Measurements from ENCODE around the gene GIGYF2. TPM values are rescaled to one million over a fixed set of nuclear protein-coding genes. Genes with fewer than 3 reads are reported as not detected.

GIGYF2 gene
- total and polyA plus RNA-seq, 2 donors = 19.1 to 35.8 TPM

- peaks cover 2 to 5% of the 10 kb centered on the region in 2 donors for H3K9me3 ChIP-seq (ENCODE audit: control insufficient read depth in 2 of 2, insufficient read depth in 1 of 2, low read length in 1 of 2)
- no peak overlapping the region for H3K27ac ChIP-seq (ENCODE audit: low read depth in 1 of 2, low read length in 1 of 2)
- peaks cover 22 to 36% of the 10 kb centered on the region in 2 donors for H3K27me3 ChIP-seq (ENCODE audit: control insufficient read depth in 2 of 2, insufficient read depth in 1 of 2, low read length in 1 of 2)
- peaks cover 7 to 12% of the 10 kb centered on the region in 2 donors for H3K4me1 ChIP-seq (ENCODE audit: control insufficient read depth in 2 of 2, insufficient read depth in 2 of 2, low read length in 2 of 2)
- no peak overlapping the region for H3K4me3 ChIP-seq (ENCODE audit: low read length in 2 of 2)
- DNase-seq (ENCODE audit: low read depth in 6 of 9, low spot score in 9 of 9) = no peak
- H3K36me3 ChIP-seq (ENCODE audit: control insufficient read depth in 2 of 2, insufficient read depth in 2 of 2, low read length in 1 of 2) = no peaks in the 10 kb centered on the region
- 92% methylated on average over 6 of the region's 6 CpGs for WGBS
Observed at GRCh38 chr2:232873909-232874641, 176.9 kb downstream of the GIGYF2 start.

GRCh38 chr2:232874677-232875223 lies 177.6 kb downstream of the GIGYF2 start:
- WGBS = 98% methylated on average over 16 of the region's 16 CpGs
- no peak overlapping the region for H3K4me3 ChIP-seq (ENCODE audit: low read length in 2 of 2)
- H3K4me1 ChIP-seq (ENCODE audit: control insufficient read depth in 2 of 2, insufficient read depth in 2 of 2, low read length in 2 of 2) = peaks cover 7 to 12% of the 10 kb centered on the region in 2 donors
- no peak for DNase-seq (ENCODE audit: low read depth in 6 of 9, low spot score in 9 of 9)
- H3K27me3 ChIP-seq (ENCODE audit: control insufficient read depth in 2 of 2, insufficient read depth in 1 of 2, low read length in 1 of 2) = peaks cover 22 to 36% of the 10 kb centered on the region in 2 donors
- H3K9me3 ChIP-seq (ENCODE audit: control insufficient read depth in 2 of 2, insufficient read depth in 1 of 2, low read length in 1 of 2) = peaks cover 2 to 5% of the 10 kb centered on the region in 2 donors
- no peaks in the 10 kb centered on the region for H3K36me3 ChIP-seq (ENCODE audit: control insufficient read depth in 2 of 2, insufficient read depth in 2 of 2, low read length in 1 of 2)
- H3K27ac ChIP-seq (ENCODE audit: low read depth in 1 of 2, low read length in 1 of 2) = no peak overlapping the region

GRCh38 chr2:232875256-232876121 lies 178.4 kb downstream of the GIGYF2 start:
- no peaks in the 10 kb centered on the region for H3K36me3 ChIP-seq (ENCODE audit: control insufficient read depth in 2 of 2, insufficient read depth in 2 of 2, low read length in 1 of 2)
- H3K9me3 ChIP-seq (ENCODE audit: control insufficient read depth in 2 of 2, insufficient read depth in 1 of 2, low read length in 1 of 2) = peaks cover 0 to 2% of the 10 kb centered on the region in 2 donors
- WGBS = 23% methylated on average over 37 of the region's 37 CpGs
- no peak overlapping the region for H3K27ac ChIP-seq (ENCODE audit: low read depth in 1 of 2, low read length in 1 of 2)
- H3K27me3 ChIP-seq (ENCODE audit: control insufficient read depth in 2 of 2, insufficient read depth in 1 of 2, low read length in 1 of 2) = peaks cover 22 to 36% of the 10 kb centered on the region in 2 donors
- DNase-seq (ENCODE audit: low read depth in 6 of 9, low spot score in 9 of 9) = peak in 1 of 9 donors; percentile 6
- H3K4me1 ChIP-seq (ENCODE audit: control insufficient read depth in 2 of 2, insufficient read depth in 2 of 2, low read length in 2 of 2) = peaks cover 7 to 12% of the 10 kb centered on the region in 2 donors
- peak overlapping the region in 1 of 2 donors; percentile 50 for H3K4me3 ChIP-seq (ENCODE audit: low read length in 2 of 2)

- H3K27ac ChIP-seq (ENCODE audit: low read depth in 1 of 2, low read length in 1 of 2) = no peak overlapping the region
- 1% methylated on average over 118 of the region's 119 CpGs for whole genome bisulfite sequencing
Observed at GRCh38 chr2:232876161-232876977, 179.2 kb downstream of the GIGYF2 start.

GRCh38 chr2:232876978-232877441 lies 179.9 kb downstream of the GIGYF2 start:
- Histone ChIP-seq H3K36me3 (ENCODE audit: control insufficient read depth in 2 of 2, insufficient read depth in 2 of 2, low read length in 1 of 2) (no peaks in the 10 kb centered on the region), H3K27me3 (ENCODE audit: control insufficient read depth in 2 of 2, insufficient read depth in 1 of 2, low read length in 1 of 2) (peaks cover 22 to 36% of the 10 kb centered on the region in 2 donors), H3K4me3 (ENCODE audit: low read length in 2 of 2) (peak overlapping the region in 1 of 2 donors; percentile 50), H3K4me1 (ENCODE audit: control insufficient read depth in 2 of 2, insufficient read depth in 2 of 2, low read length in 2 of 2) (peaks cover 7% of the 10 kb centered on the region in 2 donors), H3K27ac (ENCODE audit: low read depth in 1 of 2, low read length in 1 of 2) (no peak overlapping the region), H3K9me3 (ENCODE audit: control insufficient read depth in 2 of 2, insufficient read depth in 1 of 2, low read length in 1 of 2) (peaks cover 0 to 2% of the 10 kb centered on the region in 2 donors)
- 40% methylated on average over 21 of the region's 21 CpGs for WGBS
- DNase-seq (ENCODE audit: low read depth in 6 of 9, low spot score in 9 of 9) = no peak

More at GRCh38 chr2:232876161-232876977, 179.2 kb downstream of the GIGYF2 start:
- Histone ChIP-seq H3K36me3 (ENCODE audit: control insufficient read depth in 2 of 2, insufficient read depth in 2 of 2, low read length in 1 of 2) (no peaks in the 10 kb centered on the region), H3K4me1 (ENCODE audit: control insufficient read depth in 2 of 2, insufficient read depth in 2 of 2, low read length in 2 of 2) (peaks cover 7 to 10% of the 10 kb centered on the region in 2 donors), H3K9me3 (ENCODE audit: control insufficient read depth in 2 of 2, insufficient read depth in 1 of 2, low read length in 1 of 2) (peaks cover 0 to 2% of the 10 kb centered on the region in 2 donors), H3K4me3 (ENCODE audit: low read length in 2 of 2) (peak overlapping the region in 1 of 2 donors; percentile 50), H3K27me3 (ENCODE audit: control insufficient read depth in 2 of 2, insufficient read depth in 1 of 2, low read length in 1 of 2) (peaks cover 22 to 36% of the 10 kb centered on the region in 2 donors)
- peak in 7 of 9 donors; percentile 12 to 60 (median 29) for DNase-seq (ENCODE audit: low read depth in 6 of 9, low spot score in 9 of 9)

GRCh38 chr2:232877940-232878511 lies 180.9 kb downstream of the GIGYF2 start:
- Histone ChIP-seq H3K36me3 (ENCODE audit: control insufficient read depth in 2 of 2, insufficient read depth in 2 of 2, low read length in 1 of 2) (no peaks in the 10 kb centered on the region), H3K4me3 (ENCODE audit: low read length in 2 of 2) (no peak overlapping the region), H3K27me3 (ENCODE audit: control insufficient read depth in 2 of 2, insufficient read depth in 1 of 2, low read length in 1 of 2) (peaks cover 22 to 36% of the 10 kb centered on the region in 2 donors), H3K4me1 (ENCODE audit: control insufficient read depth in 2 of 2, insufficient read depth in 2 of 2, low read length in 2 of 2) (peaks cover 7% of the 10 kb centered on the region in 2 donors), H3K27ac (ENCODE audit: low read depth in 1 of 2, low read length in 1 of 2) (no peak overlapping the region), H3K9me3 (ENCODE audit: control insufficient read depth in 2 of 2, insufficient read depth in 1 of 2, low read length in 1 of 2) (peaks cover 0 to 2% of the 10 kb centered on the region in 2 donors)
- no peak for DNase-seq (ENCODE audit: low read depth in 6 of 9, low spot score in 9 of 9)
- 98% methylated on average over 13 of the region's 13 CpGs for WGBS

GRCh38 chr2:232878855-232879617 lies 181.9 kb downstream of the GIGYF2 start:
- no peak overlapping the region for H3K27ac ChIP-seq (ENCODE audit: low read depth in 1 of 2, low read length in 1 of 2)
- no peaks in the 10 kb centered on the region for H3K36me3 ChIP-seq (ENCODE audit: control insufficient read depth in 2 of 2, insufficient read depth in 2 of 2, low read length in 1 of 2)
- H3K27me3 ChIP-seq (ENCODE audit: control insufficient read depth in 2 of 2, insufficient read depth in 1 of 2, low read length in 1 of 2) = peaks cover 22 to 36% of the 10 kb centered on the region in 2 donors
- H3K4me3 ChIP-seq (ENCODE audit: low read length in 2 of 2) = no peak overlapping the region
- H3K4me1 ChIP-seq (ENCODE audit: control insufficient read depth in 2 of 2, insufficient read depth in 2 of 2, low read length in 2 of 2) = peaks cover 7% of the 10 kb centered on the region in 2 donors
- H3K9me3 ChIP-seq (ENCODE audit: control insufficient read depth in 2 of 2, insufficient read depth in 1 of 2, low read length in 1 of 2) = peaks cover 0 to 2% of the 10 kb centered on the region in 2 donors
- no peak for DNase-seq (ENCODE audit: low read depth in 6 of 9, low spot score in 9 of 9)
- WGBS = 94% methylated on average over 20 of the region's 20 CpGs

Measured in thymus (tissue), 11 donors.